Effector memory CD4-positive, alpha-beta T cell (primary cell): ENCODE results near the gene SPI1.

ENCODE experiments used
- DNase-seq, 3 donors: peaks; one replicate each; pipeline ENCODE4 v3.0.0-alpha.2; 2020
- H3K27ac ChIP-seq: 2 replicates; pipeline ENCODE4 v1.7.0; 2013; ENCODE audit warnings: mild to moderate bottlenecking, low read length, moderate library complexity; ENCODE audit not compliant: insufficient read depth, poor library complexity, severe bottlenecking
- H3K27me3 ChIP-seq: replicated peaks from 2 replicates; pipeline ENCODE4 v1.7.0; 2013; ENCODE audit warnings: mild to moderate bottlenecking, low read length; ENCODE audit not compliant: insufficient read depth, control insufficient read depth, poor library complexity, severe bottlenecking
- H3K36me3 ChIP-seq: 2 replicates; pipeline ENCODE4 v1.7.0; 2013; ENCODE audit warnings: mild to moderate bottlenecking, low read length, moderate library complexity; ENCODE audit not compliant: control insufficient read depth, insufficient read depth
- H3K4me1 ChIP-seq: 2 replicates; pipeline ENCODE4 v1.7.0; 2013; ENCODE audit warnings: low read length, mild to moderate bottlenecking; ENCODE audit not compliant: control insufficient read depth, insufficient read depth, poor library complexity, severe bottlenecking
- H3K4me3 ChIP-seq: 2 replicates; pipeline ENCODE4 v1.7.0; 2013; ENCODE audit warnings: low read length, low read depth, mild to moderate bottlenecking; ENCODE audit not compliant: insufficient read depth, poor library complexity, severe bottlenecking
- H3K9me3 ChIP-seq: 2 replicates; pipeline ENCODE4 v1.7.0; 2013; ENCODE audit warnings: mild to moderate bottlenecking, low read length, moderate library complexity; ENCODE audit not compliant: control insufficient read depth

SPI1 gene

DNA sequence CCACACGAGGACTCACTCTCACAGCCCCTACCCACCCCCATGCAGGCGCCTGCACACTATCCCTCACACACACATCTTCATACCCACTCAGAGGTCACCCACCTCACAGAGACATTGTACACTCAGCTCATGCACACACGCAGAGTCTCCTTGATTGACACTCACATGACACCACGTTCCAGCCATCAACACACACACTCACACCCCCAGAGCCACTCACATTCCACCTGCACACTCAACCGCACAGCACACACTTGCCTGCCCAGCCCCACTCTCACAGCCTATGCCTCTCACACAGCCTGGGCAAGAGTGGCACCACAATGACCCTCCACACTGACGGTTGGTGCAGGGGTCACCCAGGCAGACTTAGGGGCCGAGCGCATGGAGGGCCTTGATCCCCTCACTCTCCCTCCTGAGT lies 2.2 kb downstream of the SPI1 start:
- H3K27ac ChIP-seq: no peak overlapping the region
- DNase-seq: no peak

DNA sequence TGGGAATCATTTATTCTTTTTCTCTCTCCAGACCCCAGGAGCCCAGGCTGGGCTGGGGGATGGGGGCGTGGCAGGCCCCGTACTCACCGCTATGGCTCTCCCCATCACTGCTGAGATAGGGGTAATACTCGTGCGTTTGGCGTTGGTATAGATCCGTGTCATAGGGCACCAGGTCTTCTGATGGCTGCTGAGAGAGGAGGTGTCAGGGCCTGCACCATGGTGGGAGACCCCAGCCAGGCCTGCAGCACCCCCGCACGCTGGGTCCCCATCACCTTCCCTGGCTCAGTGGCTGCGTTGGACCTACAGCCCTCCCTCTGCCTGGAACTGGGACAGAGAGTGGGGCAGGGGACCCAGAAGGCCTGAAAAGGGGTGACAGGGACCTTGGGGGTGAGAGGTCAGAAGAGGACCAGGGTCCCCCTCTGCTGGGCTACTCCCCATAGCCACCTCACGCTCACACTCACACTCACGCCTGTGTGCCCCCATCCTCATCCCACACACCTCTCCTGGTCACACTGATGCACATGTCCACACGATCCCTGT lies 2.7 kb downstream of the SPI1 start:
- DNase-seq: no peak
- no peaks in the 10 kb centered on the region for H3K4me1 ChIP-seq
- no peak overlapping the region for H3K4me3 ChIP-seq
- no peaks in the 10 kb centered on the region for H3K36me3 ChIP-seq
- no peaks in the 10 kb centered on the region for H3K9me3 ChIP-seq
- no peak overlapping the region for H3K27ac ChIP-seq
- no peaks in the 10 kb centered on the region for H3K27me3 ChIP-seq

More for the DNA sequence above, 2.2 kb downstream of the SPI1 start:
- H3K27me3 ChIP-seq: no peaks in the 10 kb centered on the region
- H3K4me3 ChIP-seq: no peak overlapping the region
- no peaks in the 10 kb centered on the region for H3K4me1 ChIP-seq
- H3K36me3 ChIP-seq: no peaks in the 10 kb centered on the region
- H3K9me3 ChIP-seq: no peaks in the 10 kb centered on the region

DNA sequence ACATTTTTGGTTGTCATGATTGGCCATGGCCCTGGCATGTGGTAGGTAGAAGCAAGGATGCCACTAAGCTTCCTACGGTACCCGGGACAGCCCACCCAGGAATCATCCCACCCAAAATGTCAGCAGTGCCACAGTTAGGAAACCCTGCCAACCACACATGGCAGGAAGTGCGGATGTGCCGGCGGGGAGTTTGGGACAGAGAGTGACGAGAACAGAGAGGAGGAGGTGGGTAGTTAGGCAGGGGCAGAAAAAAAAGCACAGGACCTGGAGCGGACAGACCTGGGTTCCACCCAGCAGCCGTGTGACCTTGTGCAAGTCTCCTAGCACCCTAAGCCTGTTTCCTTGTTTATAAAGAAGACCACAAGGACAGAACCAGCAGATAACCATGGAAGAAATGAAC lies 3.3 kb downstream of the SPI1 start:
- no peaks in the 10 kb centered on the region for H3K4me1 ChIP-seq
- H3K27ac ChIP-seq: no peak overlapping the region
- no peak for DNase-seq
- H3K4me3 ChIP-seq: no peak overlapping the region
- H3K9me3 ChIP-seq: no peaks in the 10 kb centered on the region
- no peaks in the 10 kb centered on the region for H3K27me3 ChIP-seq
- no peaks in the 10 kb centered on the region for H3K36me3 ChIP-seq

DNA sequence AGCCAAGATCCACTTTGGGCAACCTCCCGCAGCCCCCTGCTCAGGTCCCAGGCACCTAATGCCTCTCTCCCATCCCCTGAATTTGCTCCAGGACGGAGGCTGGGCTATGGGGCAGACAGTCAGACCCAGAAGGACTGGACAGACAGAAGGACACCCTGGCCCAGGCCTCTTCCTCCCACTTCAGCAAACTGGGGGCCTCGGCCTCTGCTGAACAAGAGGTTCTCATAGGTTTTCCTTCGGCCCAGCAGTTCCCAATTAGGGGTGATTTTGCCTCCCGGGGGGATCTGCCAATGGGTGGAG lies 3.7 kb downstream of the SPI1 start:
- Histone ChIP-seq H3K4me3 (no peak overlapping the region), H3K4me1 (no peaks in the 10 kb centered on the region), H3K27me3 (no peaks in the 10 kb centered on the region), H3K36me3 (no peaks in the 10 kb centered on the region), H3K9me3 (no peaks in the 10 kb centered on the region), H3K27ac (no peak overlapping the region)
- DNase-seq: no peak

DNA sequence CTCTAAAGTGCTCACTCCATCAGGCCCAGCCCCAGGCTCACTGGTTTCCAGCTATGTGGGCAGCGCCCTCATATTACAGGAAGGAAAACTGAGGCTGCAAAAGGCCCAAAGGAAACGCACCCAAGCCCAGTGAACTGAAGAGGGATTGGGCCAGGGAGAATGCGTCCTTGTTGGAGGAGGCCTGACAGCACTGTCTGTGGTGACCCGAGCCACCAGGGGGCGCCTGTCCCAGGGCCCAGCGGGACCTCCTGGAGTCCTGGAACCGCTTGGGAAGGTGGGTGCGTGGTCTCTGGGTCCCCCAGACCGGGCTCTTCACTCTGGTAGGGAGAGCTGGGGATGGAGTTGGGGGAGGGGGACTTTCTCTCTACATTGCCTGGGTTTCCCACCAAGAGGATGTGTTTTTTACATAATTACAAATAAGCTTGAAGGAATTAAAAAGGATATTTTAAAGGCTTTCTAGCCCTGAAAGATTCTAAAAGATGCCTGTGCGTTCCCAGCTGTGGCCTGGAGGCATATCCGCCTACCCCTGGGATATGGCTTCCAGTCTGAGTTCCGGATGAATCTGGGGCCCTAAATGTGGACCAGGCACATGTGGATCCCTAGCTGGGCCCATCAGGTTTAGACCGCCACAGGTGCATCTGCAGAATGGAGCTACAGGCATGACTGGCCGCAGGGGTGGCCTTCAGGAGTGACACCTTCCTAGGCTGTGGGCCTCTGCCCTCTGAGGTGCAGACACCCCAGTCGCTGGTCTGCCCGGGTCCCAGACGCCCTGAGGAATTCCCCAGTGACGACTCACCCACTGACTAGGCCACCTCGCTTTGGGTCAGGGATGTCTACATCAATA lies 4.2 kb downstream of the SPI1 start:
- Histone ChIP-seq H3K27me3 (no peaks in the 10 kb centered on the region), H3K36me3 (no peaks in the 10 kb centered on the region), H3K4me1 (no peaks in the 10 kb centered on the region), H3K27ac (no peak overlapping the region), H3K9me3 (no peaks in the 10 kb centered on the region), H3K4me3 (no peak overlapping the region)
- DNase-seq: peak; percentile 66 to 77 (median 72)

DNA sequence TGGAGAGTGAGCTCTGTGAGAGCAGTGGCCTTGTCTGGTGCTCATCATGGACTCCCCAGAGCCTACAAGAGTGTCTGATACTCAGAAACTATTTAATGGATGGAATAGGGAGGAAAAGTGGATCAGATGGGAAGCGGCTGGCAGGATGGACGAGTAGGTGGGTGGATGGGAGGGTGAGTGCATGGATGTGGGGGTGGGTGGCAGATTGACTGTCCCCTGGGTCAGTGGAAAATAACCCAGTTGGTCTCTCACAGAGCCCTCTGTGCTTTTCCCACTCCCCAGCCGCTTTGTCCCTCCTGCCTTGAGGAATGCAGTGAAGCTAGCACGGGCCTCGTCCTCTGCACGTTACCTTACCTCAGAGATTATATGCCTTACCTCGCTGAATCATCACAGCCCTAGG lies 5.9 kb downstream of the SPI1 start:
- no peaks in the 10 kb centered on the region for H3K36me3 ChIP-seq
- no peaks in the 10 kb centered on the region for H3K9me3 ChIP-seq
- no peak for DNase-seq
- no peaks in the 10 kb centered on the region for H3K27me3 ChIP-seq
- H3K4me3 ChIP-seq: no peak overlapping the region
- H3K4me1 ChIP-seq: no peaks in the 10 kb centered on the region
- no peak overlapping the region for H3K27ac ChIP-seq

DNA sequence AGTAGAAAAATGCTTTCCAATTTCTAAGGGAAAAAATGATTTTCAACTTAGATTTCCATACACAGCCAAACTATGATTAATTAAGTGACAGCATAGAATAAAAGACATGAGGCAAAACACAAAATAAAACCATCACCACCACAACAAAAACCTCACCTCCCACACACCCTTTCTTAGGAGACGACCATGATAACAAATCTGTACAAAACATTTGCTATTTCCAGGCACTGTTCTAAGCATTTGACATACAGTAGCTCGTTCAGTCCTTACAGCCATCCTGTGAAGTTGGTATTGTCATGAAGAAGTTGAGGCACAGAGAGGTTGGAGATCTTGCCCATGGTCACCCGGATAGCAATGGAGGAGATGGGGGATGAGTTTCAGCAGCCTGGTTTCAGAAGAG lies 8.7 kb downstream of the SPI1 start:
- Histone ChIP-seq H3K27ac (no peak overlapping the region), H3K9me3 (no peaks in the 10 kb centered on the region), H3K27me3 (no peaks in the 10 kb centered on the region), H3K36me3 (no peaks in the 10 kb centered on the region), H3K4me3 (no peak overlapping the region), H3K4me1 (no peaks in the 10 kb centered on the region)
- DNase-seq: no peak

DNA sequence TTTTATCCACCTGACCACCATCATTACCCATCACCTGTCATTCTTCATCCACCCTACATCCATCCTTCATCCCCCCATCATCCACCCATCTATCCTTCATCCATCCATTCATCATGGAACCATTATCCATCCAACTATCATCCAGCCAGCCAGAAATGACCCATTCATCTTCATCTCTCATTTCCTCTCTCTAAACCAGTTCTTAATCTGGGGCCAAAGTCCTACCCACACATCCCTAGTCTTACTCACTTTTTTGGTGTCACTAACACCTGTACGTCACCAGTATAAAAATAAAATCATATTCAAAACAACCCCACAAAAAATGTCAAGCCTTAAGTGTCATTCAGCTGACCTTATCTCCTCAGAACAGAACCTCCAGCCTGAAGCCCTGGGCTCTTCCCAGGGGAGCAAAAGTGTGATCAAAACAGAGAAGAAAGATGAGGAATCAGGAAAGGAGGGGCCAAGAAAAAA lies 12.3 kb downstream of the SPI1 start:
- no peaks in the 10 kb centered on the region for H3K9me3 ChIP-seq
- no peaks in the 10 kb centered on the region for H3K4me1 ChIP-seq
- DNase-seq: no peak
- H3K27ac ChIP-seq: no peak overlapping the region
- H3K27me3 ChIP-seq: no peaks in the 10 kb centered on the region
- no peaks in the 10 kb centered on the region for H3K36me3 ChIP-seq
- H3K4me3 ChIP-seq: no peak overlapping the region

DNA sequence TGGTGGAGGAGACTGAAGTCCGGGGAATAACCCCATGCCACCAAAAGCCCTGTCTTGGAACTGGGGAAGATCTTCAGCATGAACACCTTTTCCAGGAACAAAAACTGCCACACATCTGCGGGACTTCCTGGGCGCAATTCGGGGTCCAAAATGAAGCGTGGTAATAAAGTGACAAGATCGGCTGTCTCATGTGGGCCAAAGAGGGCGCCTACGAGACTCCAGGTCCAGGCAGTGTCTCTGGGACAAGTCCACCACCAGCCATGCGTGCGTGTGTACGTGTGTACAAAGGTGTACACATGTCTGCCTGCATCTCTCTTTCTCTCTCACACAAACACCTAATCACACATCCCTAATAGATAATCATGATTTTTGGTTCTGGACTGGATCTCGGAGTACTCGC lies 16.9 kb downstream of the SPI1 start:
- Histone ChIP-seq H3K4me1 (no peaks in the 10 kb centered on the region), H3K27me3 (no peaks in the 10 kb centered on the region), H3K36me3 (no peaks in the 10 kb centered on the region), H3K4me3 (no peak overlapping the region), H3K9me3 (no peaks in the 10 kb centered on the region), H3K27ac (no peak overlapping the region)
- DNase-seq: no peak

DNA sequence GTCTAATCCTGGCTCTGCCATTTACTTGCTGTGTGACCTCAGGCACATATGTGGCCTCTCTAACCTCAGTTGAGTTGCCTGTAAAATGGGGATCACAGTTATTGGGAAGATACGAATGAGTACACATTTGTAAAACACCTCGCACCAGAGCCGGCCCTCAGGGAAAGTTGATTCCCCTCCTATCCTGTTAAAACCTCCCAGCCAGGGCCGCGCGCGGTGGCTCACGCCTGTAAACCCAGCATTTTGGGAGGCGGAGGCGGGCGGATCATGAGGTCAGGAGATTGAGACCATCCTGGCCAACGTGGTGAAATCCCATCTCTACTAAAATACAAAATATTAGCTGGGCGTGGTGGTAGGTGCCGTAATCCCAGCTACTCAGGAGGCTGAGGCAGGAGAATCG lies 18.0 kb downstream of the SPI1 start:
- Histone ChIP-seq H3K27ac (no peak overlapping the region), H3K4me1 (no peaks in the 10 kb centered on the region), H3K4me3 (no peak overlapping the region), H3K36me3 (no peaks in the 10 kb centered on the region), H3K27me3 (no peaks in the 10 kb centered on the region), H3K9me3 (no peaks in the 10 kb centered on the region)
- DNase-seq: no peak
